Ishikawa (cell line): ENCODE data around the gene C2orf81.
A peak's percentile ranks its signal among the peaks of the same experiment; 100 is the strongest.

Experiments used
- CEBPB ChIP-seq: IDR thresholded peaks from 2 replicates; pipeline ENCODE4 v1.6.1; 2012
- CREB1 ChIP-seq: IDR thresholded peaks from 2 replicates; pipeline ENCODE4 v1.6.1; 2012; ENCODE audit warnings: low read depth
- EGR1 ChIP-seq: IDR thresholded peaks from 2 replicates; pipeline ENCODE4 v1.6.1; 2012
- EP300 ChIP-seq: IDR thresholded peaks from 2 replicates; pipeline ENCODE4 v1.6.1; 2012; ENCODE audit warnings: borderline replicate concordance
- FOXM1 ChIP-seq: IDR thresholded peaks from 2 replicates; pipeline ENCODE4 v1.6.1; 2012; ENCODE audit warnings: low read depth, borderline replicate concordance
- MAX ChIP-seq: IDR thresholded peaks from 2 replicates; pipeline ENCODE4 v1.6.1; 2012
- NFIC ChIP-seq: IDR thresholded peaks from 2 replicates; pipeline ENCODE4 v1.6.1; 2012
- RAD21 ChIP-seq: IDR thresholded peaks from 2 replicates; pipeline ENCODE4 v1.6.1; 2012; ENCODE audit warnings: low read depth
- REST ChIP-seq: IDR thresholded peaks from 2 replicates; pipeline ENCODE4 v1.6.1; 2012; ENCODE audit warnings: low read depth, mild to moderate bottlenecking
- TAF1 ChIP-seq: IDR thresholded peaks from 2 replicates; pipeline ENCODE4 v1.6.1; 2012; ENCODE audit warnings: low read depth, mild to moderate bottlenecking
- TCF12 ChIP-seq: IDR thresholded peaks from 2 replicates; pipeline ENCODE4 v1.6.1; 2012; ENCODE audit warnings: low read depth
- TEAD4 ChIP-seq: IDR thresholded peaks from 2 replicates; pipeline ENCODE4 v1.6.1; 2012
- YY1 ChIP-seq: IDR thresholded peaks from 2 replicates; pipeline ENCODE4 v1.6.1; 2012; ENCODE audit warnings: low read depth
- ZBTB7A ChIP-seq: IDR thresholded peaks from 2 replicates; pipeline ENCODE4 v1.6.1; 2012; ENCODE audit warnings: low read depth
- TF ChIP-seq, protein P1 (sequence below): IDR thresholded peaks from 2 replicates; pipeline ENCODE4 v1.6.1; 2012

C2orf81 gene

DNA sequence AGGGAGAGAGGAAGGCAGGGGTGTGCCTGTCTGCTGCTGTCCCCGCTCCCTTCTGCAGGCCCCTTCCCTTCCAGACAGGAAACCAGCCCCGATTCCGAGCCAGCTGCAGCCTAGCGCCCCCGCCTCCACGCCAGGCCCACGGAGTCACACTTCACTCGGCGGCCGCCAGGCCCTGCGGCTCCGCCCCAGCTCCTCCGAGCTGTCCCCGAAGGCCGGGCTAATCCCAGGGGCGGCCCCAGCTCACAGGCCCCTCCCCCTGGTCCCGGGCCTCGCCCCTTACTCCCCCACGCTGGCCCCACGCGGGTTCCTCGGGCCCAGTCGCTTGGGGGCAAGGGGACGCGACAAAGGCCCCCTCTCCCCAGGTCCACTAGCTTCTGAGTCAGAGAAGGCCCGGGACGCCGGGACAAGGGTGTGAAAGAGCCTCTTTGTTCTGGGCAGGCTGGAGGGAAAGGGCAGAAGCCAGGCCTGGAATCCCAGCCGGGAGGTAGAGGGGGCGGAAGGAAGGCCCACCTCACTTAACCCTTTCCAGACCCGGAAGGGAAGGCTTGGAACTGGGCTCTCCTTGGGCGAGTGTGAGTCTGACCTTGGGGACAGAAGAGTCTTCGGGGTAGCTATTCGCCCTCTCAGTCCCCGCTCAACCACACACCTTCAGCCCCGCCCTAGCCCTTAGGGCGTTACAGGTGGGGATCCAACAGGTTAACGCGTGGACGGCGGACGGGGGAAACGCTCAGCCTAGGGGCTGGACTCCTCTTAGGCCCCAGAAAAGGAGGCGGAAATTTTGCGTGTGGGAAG, 19.2 kb upstream of the C2orf81 start:
- TF ChIP-seq ZBTB7A: peak; percentile 88; the same call in 1 of the 2 replicates
- TF ChIP-seq EGR1: peak; percentile 52
- TF ChIP-seq MAX: peak; percentile 70
- peak; percentile 8; the same call in 1 of the 2 replicates for TF ChIP-seq TCF12
- TF ChIP-seq NFIC: no peak
- TF ChIP-seq CEBPB: no peak
- TF ChIP-seq TEAD4: peak; percentile 65; the same call in 1 of the 2 replicates

GRCh38 chr2:74439803-74440377, 18.5 kb upstream of the C2orf81 start:
- TF ChIP-seq REST (no peak), RAD21 (no peak), CREB1 (no peak), MAX (no peak), FOXM1 (no peak), ZBTB7A (no peak), YY1 (no peak), EP300 (no peak), TAF1 (no peak), TEAD4 (no peak), CEBPB (no peak), NFIC (no peak), EGR1 (no peak), TCF12 (no peak)
- TF ChIP-seq, protein P1, sequence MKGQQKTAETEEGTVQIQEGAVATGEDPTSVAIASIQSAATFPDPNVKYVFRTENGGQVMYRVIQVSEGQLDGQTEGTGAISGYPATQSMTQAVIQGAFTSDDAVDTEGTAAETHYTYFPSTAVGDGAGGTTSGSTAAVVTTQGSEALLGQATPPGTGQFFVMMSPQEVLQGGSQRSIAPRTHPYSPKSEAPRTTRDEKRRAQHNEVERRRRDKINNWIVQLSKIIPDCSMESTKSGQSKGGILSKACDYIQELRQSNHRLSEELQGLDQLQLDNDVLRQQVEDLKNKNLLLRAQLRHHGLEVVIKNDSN: no peak

GRCh38 chr2:74439373-74439772, 18.0 kb upstream of the C2orf81 start:
- TF ChIP-seq FOXM1: no peak
- TF ChIP-seq CEBPB: no peak
- no peak for TF ChIP-seq YY1
- no peak for TF ChIP-seq NFIC
- TF ChIP-seq MAX: no peak
- no peak for TF ChIP-seq REST
- no peak for TF ChIP-seq TEAD4
- no peak for TF ChIP-seq TCF12
- no peak for TF ChIP-seq EP300
- TF ChIP-seq, protein P1: no peak
- TF ChIP-seq TAF1: no peak
- no peak for TF ChIP-seq EGR1
- TF ChIP-seq RAD21: no peak
- TF ChIP-seq ZBTB7A: no peak
- TF ChIP-seq CREB1: no peak

- TF ChIP-seq CEBPB (no peak), NFIC (no peak), TAF1 (no peak), REST (no peak), TCF12 (no peak)
- TF ChIP-seq, protein P1: no peak
Measured at GRCh38 chr2:74438248-74438647, 16.8 kb upstream of the C2orf81 start.
